Measurements from ENCODE around the gene COG7. TPM values are rescaled to one million over a fixed set of nuclear protein-coding genes. Genes with fewer than 3 reads are reported as not detected.

Gene COG7
- total and polyA plus RNA-seq, 2 donors (not counting 3 experiments of a cell fraction or from before 2014, with no cell fraction given) = 24.1 to 42.0 TPM

- no peaks in the 10 kb centered on the region for H3K4me1 ChIP-seq (ENCODE audit: control insufficient read depth, extremely low read depth, insufficient read depth, low read length)
- dilution Hi-C loops (cut with MboI; ENCODE audit: extremely low pct_ligation_motif_present, low sequenced_read_pairs) = no loop called here
- BruUV-seq (replicated peaks) = no TSS peak
- intact Hi-C loops (cut with micrococcal nuclease) = loop anchor here (5.0 kb wide), 3 partner anchors 41 to 351 kb away; no protein-coding TSS in a partner anchor
- TF ChIP-seq JUN (IDR thresholded peaks at IDR 0.05; ENCODE audit: borderline replicate concordance, insufficient read depth, insufficient read length, low read depth) = no peak
- no peak for TF ChIP-seq EZH2 (IDR thresholded peaks at IDR 0.05; ENCODE audit: borderline replicate concordance, low read depth, low read length, severe bottlenecking)
- no peak for TF ChIP-seq MAX (IDR thresholded peaks at IDR 0.05; ENCODE audit: insufficient read depth, insufficient read length)
- TF ChIP-seq CTCF (IDR thresholded peaks at IDR 0.05; ENCODE audit: extremely low read depth in 1 of 2, insufficient read depth in 1 of 2, low read depth in 1 of 2, low read length in 2 of 2) = no peak
- TF ChIP-seq GATA2 (IDR thresholded peaks at IDR 0.05; ENCODE audit: insufficient read depth, insufficient read length, low read depth, low read length) = no peak
- TF ChIP-seq POLR2A (IDR thresholded peaks at IDR 0.05; ENCODE audit: low read depth, low read length) = no peak
- no peak for TF ChIP-seq MYC (IDR thresholded peaks at IDR 0.05; ENCODE audit: low read depth, low read length)
- no peak for TF ChIP-seq FOS (IDR thresholded peaks at IDR 0.05; ENCODE audit: borderline replicate concordance, insufficient read depth, low read length)
- H3K27ac ChIP-seq (ENCODE audit: insufficient read depth, low read depth, low read length) = no peak overlapping the region
- DNase-seq (ENCODE audit: low read depth, low spot score) = no peak
- FAIRE-seq = no peak
- ChIA-PET POLR2A (no interaction called here), CTCF (interaction anchor here (0.7 to 7.3 kb wide), 28 partner anchors 8 to 533 kb away, joined by 3 to 371 read pairs (median 4); partner anchors contain the start of genes SCNN1G and USP31)
- H3K4me3 ChIP-seq (replicated peaks in 1 of 3; ENCODE audit: insufficient read depth in 1 of 3, low read depth in 1 of 3, low read length in 3 of 3) = no peak overlapping the region
- no peak overlapping the region for H3K4me2 ChIP-seq (ENCODE audit: insufficient read depth, low read length)
- H4K20me1 ChIP-seq (replicated peaks; ENCODE audit: control insufficient read depth, extremely low read depth, insufficient read depth, low read length) = no peaks in the 10 kb centered on the region
- no peaks in the 10 kb centered on the region for H3K9me3 ChIP-seq (replicated peaks; ENCODE audit: control insufficient read depth, insufficient read depth, low read length)
- no peak overlapping the region for H2AFZ ChIP-seq (ENCODE audit: low read depth, low read length)
- H3K9ac ChIP-seq (replicated peaks; ENCODE audit: extremely low read depth, insufficient read depth, low read length) = no peak overlapping the region
- H3K9me1 ChIP-seq (replicated peaks; ENCODE audit: control insufficient read depth, extremely low read depth, insufficient read depth, low read length) = no peaks in the 10 kb centered on the region
- H3K27me3 ChIP-seq (ENCODE audit: control insufficient read depth in 2 of 2, insufficient read depth in 2 of 2, low read length in 2 of 2) = no peaks in the 10 kb centered on the region
- peaks cover 8 to 10% of the 10 kb centered on the region in 2 experiments for H3K36me3 ChIP-seq (ENCODE audit: control insufficient read depth in 2 of 2, extremely low read depth in 1 of 2, insufficient read depth in 2 of 2, low read length in 2 of 2)
- H3K79me2 ChIP-seq (ENCODE audit: control insufficient read depth, insufficient read depth, low read length) = no peaks in the 10 kb centered on the region
Observed at GRCh38 chr16:23433261-23433920, 19.6 kb downstream of the COG7 start.
